Nephron (organoid): Measurements from ENCODE around the gene BMP6.
A peak's percentile ranks its signal among the peaks of the same experiment; 100 is the strongest.

ENCODE experiments used
- H3K27ac Mint-ChIP-seq, 3 experiments: 2 replicates each; pipeline ENCODE4 v1.8.0; 2020; ENCODE audit warnings: mixed read lengths in 3 of 3, mild to moderate bottlenecking in 2 of 3, moderate library complexity in 1 of 3
- H3K27me3 Mint-ChIP-seq: 2 replicates; pipeline ENCODE4 v1.8.0; 2021; ENCODE audit warnings: low read depth, mild to moderate bottlenecking, moderate library complexity, mixed read lengths
- H3K36me3 Mint-ChIP-seq: 2 replicates; pipeline ENCODE4 v1.8.0; 2020; ENCODE audit warnings: low read depth, mixed read lengths
- H3K4me1 Mint-ChIP-seq: 2 replicates; pipeline ENCODE4 v1.8.0; 2020; ENCODE audit warnings: mixed read lengths
- H3K4me3 Mint-ChIP-seq, 3 experiments: 2 replicates each; pipeline ENCODE4 v1.8.0; 2020; ENCODE audit warnings: mild to moderate bottlenecking in 3 of 3, mixed read lengths in 3 of 3, moderate library complexity in 2 of 3
- H3K9me3 Mint-ChIP-seq: 2 replicates; pipeline ENCODE4 v1.8.0; 2020; ENCODE audit warnings: mixed read lengths
- TF ChIP-seq, protein P1 (sequence below), 3 experiments: fragments of 200-600 bp; sonication (generic); IDR thresholded peaks; one replicate each; pipeline ENCODE4 v1.5.0; 2021; ENCODE audit warnings: antibody characterized with exemption in 3 of 3; ENCODE audit not compliant: unreplicated experiment in 3 of 3

Gene BMP6

DNA sequence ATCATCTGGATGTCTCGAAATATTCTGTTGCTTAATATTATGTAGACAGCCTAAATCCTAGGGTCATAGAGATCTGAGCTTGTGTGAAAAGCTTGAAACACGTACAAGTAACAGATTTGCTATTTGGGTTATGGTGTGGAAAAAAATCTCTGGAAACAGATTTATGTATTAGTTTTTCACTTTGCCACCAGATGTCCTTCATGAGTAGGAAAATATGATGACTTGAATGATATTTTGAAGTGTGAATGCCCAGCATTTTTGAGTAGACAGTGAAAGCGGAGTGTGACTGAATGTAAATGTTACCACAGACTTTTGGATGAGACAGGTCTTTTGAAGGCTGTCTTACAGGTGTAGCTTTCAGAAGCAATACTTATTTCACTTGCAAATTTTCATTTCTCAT is 4.2 kb upstream of the BMP6 start:
- Mint-ChIP-seq H3K4me1 (peaks cover 7% of the 10 kb centered on the region), H3K9me3 (peaks cover under 1% of the 10 kb centered on the region)

DNA sequence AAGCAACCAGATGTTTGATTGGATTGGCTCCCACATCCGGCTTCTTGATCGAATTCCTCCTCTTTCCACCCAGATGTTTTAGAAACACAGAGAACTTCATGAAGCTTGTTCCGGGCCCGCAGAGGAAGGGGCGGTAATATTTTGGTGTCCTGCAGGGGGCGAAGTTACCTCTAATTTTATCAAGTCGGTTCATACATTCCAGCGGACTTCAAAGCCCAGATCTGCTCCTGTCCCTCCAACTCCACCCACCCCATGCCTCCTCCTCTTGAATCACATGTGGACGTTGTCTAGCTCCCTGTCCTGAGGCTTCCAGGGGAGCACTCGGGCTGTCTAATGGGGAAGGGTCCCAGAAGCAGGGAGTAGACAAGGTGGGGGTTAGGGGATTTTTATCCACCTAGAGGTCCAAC is 2.9 kb upstream of the BMP6 start:
- TF ChIP-seq, protein P1, sequence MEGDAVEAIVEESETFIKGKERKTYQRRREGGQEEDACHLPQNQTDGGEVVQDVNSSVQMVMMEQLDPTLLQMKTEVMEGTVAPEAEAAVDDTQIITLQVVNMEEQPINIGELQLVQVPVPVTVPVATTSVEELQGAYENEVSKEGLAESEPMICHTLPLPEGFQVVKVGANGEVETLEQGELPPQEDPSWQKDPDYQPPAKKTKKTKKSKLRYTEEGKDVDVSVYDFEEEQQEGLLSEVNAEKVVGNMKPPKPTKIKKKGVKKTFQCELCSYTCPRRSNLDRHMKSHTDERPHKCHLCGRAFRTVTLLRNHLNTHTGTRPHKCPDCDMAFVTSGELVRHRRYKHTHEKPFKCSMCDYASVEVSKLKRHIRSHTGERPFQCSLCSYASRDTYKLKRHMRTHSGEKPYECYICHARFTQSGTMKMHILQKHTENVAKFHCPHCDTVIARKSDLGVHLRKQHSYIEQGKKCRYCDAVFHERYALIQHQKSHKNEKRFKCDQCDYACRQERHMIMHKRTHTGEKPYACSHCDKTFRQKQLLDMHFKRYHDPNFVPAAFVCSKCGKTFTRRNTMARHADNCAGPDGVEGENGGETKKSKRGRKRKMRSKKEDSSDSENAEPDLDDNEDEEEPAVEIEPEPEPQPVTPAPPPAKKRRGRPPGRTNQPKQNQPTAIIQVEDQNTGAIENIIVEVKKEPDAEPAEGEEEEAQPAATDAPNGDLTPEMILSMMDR (IDR thresholded peaks at IDR 0.05; ENCODE audit: unreplicated experiment in 3 of 3) = peak; percentile 50 to 62 (median 61)
- H3K27me3 Mint-ChIP-seq = peaks cover 68% of the 10 kb centered on the region
- peaks cover 10% of the 10 kb centered on the region for H3K4me1 Mint-ChIP-seq
- H3K27ac Mint-ChIP-seq = no peak overlapping the region
- no peaks in the 10 kb centered on the region for H3K9me3 Mint-ChIP-seq
- no peak overlapping the region for H3K4me3 Mint-ChIP-seq
- no peaks in the 10 kb centered on the region for H3K36me3 Mint-ChIP-seq

More for the DNA sequence above, 4.2 kb upstream of the BMP6 start:
- Mint-ChIP-seq H3K36me3 (no peaks in the 10 kb centered on the region), H3K27me3 (peaks cover 58% of the 10 kb centered on the region), H3K27ac (no peak overlapping the region), H3K4me3 (no peak overlapping the region)
- TF ChIP-seq, protein P1 (IDR thresholded peaks at IDR 0.05; ENCODE audit: unreplicated experiment in 3 of 3) = peak; percentile 19 to 46 (median 25)

DNA sequence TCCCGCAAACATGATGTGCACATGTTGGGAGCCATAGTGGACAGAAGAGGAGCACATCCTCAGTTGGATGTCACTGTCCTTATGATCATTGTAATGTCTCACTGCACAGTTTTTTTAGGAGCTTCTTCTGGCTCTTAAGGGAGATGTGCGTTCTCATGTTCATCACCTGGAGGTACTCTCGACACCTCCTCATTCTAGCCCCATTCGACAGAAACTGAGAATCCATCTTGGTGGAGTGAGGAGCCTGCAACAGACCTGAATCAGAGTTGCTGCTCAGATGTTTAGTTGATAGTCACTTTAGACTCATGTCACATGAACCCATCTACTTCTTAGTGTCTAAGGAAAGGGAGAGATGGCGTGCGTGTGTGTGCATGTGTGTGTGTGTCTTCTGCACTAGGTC is 2.3 kb upstream of the BMP6 start:
- TF ChIP-seq, protein P1 (IDR thresholded peaks at IDR 0.05; ENCODE audit: unreplicated experiment in 3 of 3) = no peak
- Mint-ChIP-seq H3K36me3 (no peaks in the 10 kb centered on the region), H3K27me3 (peaks cover 73% of the 10 kb centered on the region), H3K4me3 (no peak overlapping the region), H3K4me1 (peaks cover 14% of the 10 kb centered on the region), H3K27ac (no peak overlapping the region), H3K9me3 (no peaks in the 10 kb centered on the region)

DNA sequence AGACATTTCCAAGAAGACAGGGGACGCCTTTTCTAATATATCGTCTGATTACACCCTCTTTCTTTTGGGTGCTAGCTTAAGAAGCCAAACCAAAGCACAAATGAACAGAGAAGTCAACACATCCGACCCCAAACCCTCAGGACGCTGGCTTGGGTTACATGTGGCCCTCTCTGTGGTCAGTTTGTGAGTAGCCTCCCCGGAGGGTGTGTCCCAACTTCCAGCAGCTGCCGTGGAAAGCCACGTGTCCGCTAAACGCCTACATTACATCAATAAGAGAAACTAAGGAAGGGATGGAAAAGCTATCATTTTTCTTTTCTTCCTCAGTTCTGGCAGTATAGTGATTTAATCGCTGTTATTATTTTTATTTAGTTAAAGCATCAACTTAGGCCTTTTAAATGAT is 487 bp upstream of the BMP6 start:
- Mint-ChIP-seq H3K9me3 (no peaks in the 10 kb centered on the region), H3K4me1 (peaks cover 22% of the 10 kb centered on the region), H3K36me3 (no peaks in the 10 kb centered on the region), H3K27ac (no peak overlapping the region), H3K27me3 (peaks cover 87% of the 10 kb centered on the region), H3K4me3 (peak overlapping the region; percentile 89 to 91 (median 90))
- TF ChIP-seq, protein P1 (IDR thresholded peaks at IDR 0.05; ENCODE audit: unreplicated experiment in 3 of 3) = no peak

DNA sequence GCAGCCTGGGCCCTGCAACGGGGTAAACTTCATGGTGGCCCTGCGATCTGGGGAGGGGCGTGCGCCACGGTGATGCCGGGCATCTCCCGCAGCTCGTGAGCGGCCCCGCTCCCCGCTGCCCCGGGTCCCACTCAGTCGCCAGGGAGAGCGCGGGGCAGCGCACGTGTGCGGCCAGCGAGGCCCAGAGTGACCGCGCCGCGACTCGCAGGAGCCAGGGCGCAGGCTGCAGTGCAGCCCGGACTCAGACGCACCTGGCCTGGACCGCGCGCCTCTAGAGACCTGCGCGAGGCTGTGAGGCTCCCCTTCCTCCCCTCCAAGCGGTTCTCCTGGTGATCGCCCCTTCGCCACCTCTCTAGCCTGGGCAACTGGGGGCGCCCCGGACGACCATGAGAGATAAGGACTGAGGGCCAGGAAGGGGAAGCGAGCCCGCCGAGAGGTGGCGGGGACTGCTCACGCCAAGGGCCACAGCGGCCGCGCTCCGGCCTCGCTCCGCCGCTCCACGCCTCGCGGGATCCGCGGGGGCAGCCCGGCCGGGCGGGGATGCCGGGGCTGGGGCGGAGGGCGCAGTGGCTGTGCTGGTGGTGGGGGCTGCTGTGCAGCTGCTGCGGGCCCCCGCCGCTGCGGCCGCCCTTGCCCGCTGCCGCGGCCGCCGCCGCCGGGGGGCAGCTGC is 652 bp downstream of the BMP6 start:
- Mint-ChIP-seq H3K4me1 (peaks cover 22% of the 10 kb centered on the region), H3K9me3 (no peaks in the 10 kb centered on the region), H3K4me3 (peak overlapping the region; percentile 89 to 91 (median 90)), H3K27ac (no peak overlapping the region), H3K36me3 (no peaks in the 10 kb centered on the region), H3K27me3 (peaks cover 91% of the 10 kb centered on the region)
- TF ChIP-seq, protein P1 (IDR thresholded peaks at IDR 0.05; ENCODE audit: unreplicated experiment in 3 of 3) = no peak
